Measurements from ENCODE around the gene GAB4.

Gene GAB4

DNA sequence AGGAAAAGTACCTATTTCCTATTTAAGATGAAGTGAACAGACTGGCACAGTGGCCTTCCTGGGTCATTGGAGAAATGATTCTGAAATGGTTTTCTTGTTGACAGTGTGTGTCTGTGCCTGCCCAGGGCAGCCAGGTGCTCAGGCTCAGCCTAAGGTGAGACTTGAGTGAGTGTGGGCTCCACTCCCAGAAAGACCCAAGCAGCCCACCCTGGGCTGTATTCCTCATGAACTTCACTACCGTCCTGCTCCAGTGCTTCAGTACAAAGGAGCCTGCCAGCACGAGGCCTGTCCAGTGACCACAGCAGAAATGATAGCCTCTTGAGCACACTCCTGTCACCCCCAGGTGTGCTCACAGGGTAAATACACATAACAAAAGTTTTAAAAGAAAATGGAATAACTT lies 49.5 kb downstream of the GAB4 start:
- Histone ChIP-seq H3K36me3 (ENCODE audit: control insufficient read depth, low read length) (no peaks in the 10 kb centered on the region), H3K9me3 (ENCODE audit: control insufficient read depth, insufficient read depth, low read length) (no peaks in the 10 kb centered on the region), H3K27ac (ENCODE audit: low read depth, low read length) (no peak overlapping the region), H3K4me2 (ENCODE audit: low read length) (no peak overlapping the region), H3K79me2 (ENCODE audit: control insufficient read depth, low read length) (no peaks in the 10 kb centered on the region), H3K27me3 (ENCODE audit: control insufficient read depth, low read length) (no peaks in the 10 kb centered on the region), H3K4me1 (ENCODE audit: control insufficient read depth, low read length) (peaks cover 16% of the 10 kb centered on the region), H3K9me2 (replicated peaks; ENCODE audit: control insufficient read depth, low read length) (no peaks in the 10 kb centered on the region), H4K20me1 (ENCODE audit: control insufficient read depth, insufficient read depth, low read depth, low read length) (no peaks in the 10 kb centered on the region), H3F3A (ENCODE audit: control insufficient read depth, insufficient read depth) (no peaks in the 10 kb centered on the region), H3K4me3 (ENCODE audit: low read length) (no peak overlapping the region)
- TF ChIP-seq, protein P1, sequence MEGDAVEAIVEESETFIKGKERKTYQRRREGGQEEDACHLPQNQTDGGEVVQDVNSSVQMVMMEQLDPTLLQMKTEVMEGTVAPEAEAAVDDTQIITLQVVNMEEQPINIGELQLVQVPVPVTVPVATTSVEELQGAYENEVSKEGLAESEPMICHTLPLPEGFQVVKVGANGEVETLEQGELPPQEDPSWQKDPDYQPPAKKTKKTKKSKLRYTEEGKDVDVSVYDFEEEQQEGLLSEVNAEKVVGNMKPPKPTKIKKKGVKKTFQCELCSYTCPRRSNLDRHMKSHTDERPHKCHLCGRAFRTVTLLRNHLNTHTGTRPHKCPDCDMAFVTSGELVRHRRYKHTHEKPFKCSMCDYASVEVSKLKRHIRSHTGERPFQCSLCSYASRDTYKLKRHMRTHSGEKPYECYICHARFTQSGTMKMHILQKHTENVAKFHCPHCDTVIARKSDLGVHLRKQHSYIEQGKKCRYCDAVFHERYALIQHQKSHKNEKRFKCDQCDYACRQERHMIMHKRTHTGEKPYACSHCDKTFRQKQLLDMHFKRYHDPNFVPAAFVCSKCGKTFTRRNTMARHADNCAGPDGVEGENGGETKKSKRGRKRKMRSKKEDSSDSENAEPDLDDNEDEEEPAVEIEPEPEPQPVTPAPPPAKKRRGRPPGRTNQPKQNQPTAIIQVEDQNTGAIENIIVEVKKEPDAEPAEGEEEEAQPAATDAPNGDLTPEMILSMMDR (IDR thresholded peaks at IDR 0.05; ENCODE audit: low read depth, low read length, poor library complexity, severe bottlenecking) = no peak
- no peak for TF ChIP-seq EZH2phosphoT487 (IDR thresholded peaks at IDR 0.05; ENCODE audit: borderline replicate concordance, low read length)

DNA sequence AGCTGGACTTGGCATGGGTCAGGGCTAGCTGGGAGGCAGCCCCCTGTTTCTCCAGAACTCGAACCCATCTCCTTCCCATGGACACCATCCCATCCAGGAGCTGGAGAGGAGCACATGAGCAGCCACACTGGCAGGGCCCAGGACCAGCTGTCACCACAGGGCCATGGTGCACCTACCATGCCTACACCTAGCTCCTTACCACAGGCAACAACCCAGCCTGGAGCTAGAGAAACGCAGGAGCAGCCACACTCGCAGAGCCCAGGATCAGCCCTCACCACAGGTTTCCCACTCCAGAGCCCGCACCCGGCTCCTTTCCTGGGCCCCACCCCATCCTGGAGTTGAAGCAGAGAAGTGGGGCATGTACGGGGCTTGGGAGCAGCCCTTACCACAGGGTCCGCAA lies 50.2 kb downstream of the GAB4 start:
- H3K9me2 ChIP-seq (replicated peaks; ENCODE audit: control insufficient read depth, low read length) = no peaks in the 10 kb centered on the region
- no peaks in the 10 kb centered on the region for H3F3A ChIP-seq (ENCODE audit: control insufficient read depth, insufficient read depth)
- no peaks in the 10 kb centered on the region for H3K36me3 ChIP-seq (ENCODE audit: control insufficient read depth, low read length)
- H3K27ac ChIP-seq (ENCODE audit: low read depth, low read length) = no peak overlapping the region
- no peak for TF ChIP-seq EZH2phosphoT487 (IDR thresholded peaks at IDR 0.05; ENCODE audit: borderline replicate concordance, low read length)
- TF ChIP-seq, protein P1 (IDR thresholded peaks at IDR 0.05; ENCODE audit: low read depth, low read length, poor library complexity, severe bottlenecking) = no peak
- H4K20me1 ChIP-seq (ENCODE audit: control insufficient read depth, insufficient read depth, low read depth, low read length) = no peaks in the 10 kb centered on the region
- H3K4me1 ChIP-seq (ENCODE audit: control insufficient read depth, low read length) = peaks cover 16% of the 10 kb centered on the region
- H3K4me3 ChIP-seq (ENCODE audit: low read length) = no peak overlapping the region
- H3K79me2 ChIP-seq (ENCODE audit: control insufficient read depth, low read length) = no peaks in the 10 kb centered on the region
- no peak overlapping the region for H3K4me2 ChIP-seq (ENCODE audit: low read length)
- no peaks in the 10 kb centered on the region for H3K9me3 ChIP-seq (ENCODE audit: control insufficient read depth, insufficient read depth, low read length)
- no peaks in the 10 kb centered on the region for H3K27me3 ChIP-seq (ENCODE audit: control insufficient read depth, low read length)

DNA sequence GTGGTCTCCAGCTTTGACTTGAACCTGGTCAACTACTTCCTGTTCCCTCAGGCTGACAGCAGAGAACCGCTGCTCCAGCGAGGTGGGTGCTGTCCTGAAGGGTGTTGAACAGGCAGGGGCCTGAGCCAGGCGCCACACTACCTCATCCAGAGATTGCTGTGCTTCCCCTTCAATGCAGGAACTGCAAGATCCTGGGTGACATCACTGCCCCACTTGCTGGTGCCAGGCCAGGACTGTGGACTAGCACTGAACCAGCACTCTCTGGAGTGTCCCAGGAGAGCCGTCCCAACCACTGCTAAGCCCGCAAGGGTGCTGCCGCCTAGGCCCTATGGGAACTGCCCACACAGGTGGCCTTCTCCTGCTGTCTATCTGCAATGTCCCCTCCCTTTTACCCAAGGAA lies 51.7 kb downstream of the GAB4 start:
- H3K27ac ChIP-seq (ENCODE audit: low read depth, low read length) = no peak overlapping the region
- TF ChIP-seq, protein P1 (IDR thresholded peaks at IDR 0.05; ENCODE audit: low read depth, low read length, poor library complexity, severe bottlenecking) = no peak
- no peak for TF ChIP-seq EZH2phosphoT487 (IDR thresholded peaks at IDR 0.05; ENCODE audit: borderline replicate concordance, low read length)
- no peaks in the 10 kb centered on the region for H3K36me3 ChIP-seq (ENCODE audit: control insufficient read depth, low read length)
- no peak overlapping the region for H3K4me2 ChIP-seq (ENCODE audit: low read length)
- H4K20me1 ChIP-seq (ENCODE audit: control insufficient read depth, insufficient read depth, low read depth, low read length) = no peaks in the 10 kb centered on the region
- no peaks in the 10 kb centered on the region for H3K27me3 ChIP-seq (ENCODE audit: control insufficient read depth, low read length)
- peaks cover 16% of the 10 kb centered on the region for H3K4me1 ChIP-seq (ENCODE audit: control insufficient read depth, low read length)
- H3K9me3 ChIP-seq (ENCODE audit: control insufficient read depth, insufficient read depth, low read length) = no peaks in the 10 kb centered on the region
- no peaks in the 10 kb centered on the region for H3K9me2 ChIP-seq (replicated peaks; ENCODE audit: control insufficient read depth, low read length)
- H3K79me2 ChIP-seq (ENCODE audit: control insufficient read depth, low read length) = no peaks in the 10 kb centered on the region
- H3F3A ChIP-seq (ENCODE audit: control insufficient read depth, insufficient read depth) = no peaks in the 10 kb centered on the region
- no peak overlapping the region for H3K4me3 ChIP-seq (ENCODE audit: low read length)

All from DOHH2 (cell line).